Lung microvascular endothelial cell (primary cell): ENCODE data around the gene SREBF2. TPM values are rescaled to one million over a fixed set of nuclear protein-coding genes. Genes with fewer than 3 reads are reported as not detected.

Source experiments
- DNase-seq, 2 donors: peaks; one replicate each; pipeline versions ENCODE4 v3.0.0 to v3.0.0-alpha.2; 2010; ENCODE audit warnings: low read depth in 2 of 2
- total RNA-seq: library from RNA; depleted of rRNA; stranded (reverse); fragments of >200 nt; gene quantifications from 2 replicates; pipeline ENCODE4 v1.2.1, GENCODE V29; 2014

Gene SREBF2
- total RNA-seq, 1 donor from 2014 or later = 47.2 TPM

GRCh38 chr22:41908411-41909309 is 75.8 kb downstream of the SREBF2 start:
- no peak for DNase-seq

GRCh38 chr22:41909310-41910049 is 76.6 kb downstream of the SREBF2 start:
- no peak for DNase-seq

GRCh38 chr22:41910050-41911000 is 77.4 kb downstream of the SREBF2 start:
- DNase-seq = peak; percentile 17 to 21

- DNase-seq = no peak
These were observed 78.2 kb downstream of the SREBF2 start for GRCh38 chr22:41911001-41911611.

- DNase-seq = no peak
These were observed 79.6 kb downstream of the SREBF2 start for GRCh38 chr22:41912338-41913039.

GRCh38 chr22:41913040-41913719 is 80.3 kb downstream of the SREBF2 start:
- DNase-seq = no peak

GRCh38 chr22:41913842-41914534 is 81.1 kb downstream of the SREBF2 start:
- DNase-seq = no peak

GRCh38 chr22:41914611-41915034 is 81.7 kb downstream of the SREBF2 start:
- DNase-seq = no peak

GRCh38 chr22:41915035-41915785 is 82.3 kb downstream of the SREBF2 start, which contains the start of gene SHISA8:
Gene SHISA8 (minus strand): TSS chr22:41915074. CDS start chr22:41914667, 407 bp downstream.
- peak; percentile 29 to 72 for DNase-seq

GRCh38 chr22:41915786-41916493 is 83.0 kb downstream of the SREBF2 start:
- DNase-seq = no peak

GRCh38 chr22:41916745-41917358 is 83.9 kb downstream of the SREBF2 start:
- no peak for DNase-seq

- DNase-seq = no peak
These were observed 84.5 kb downstream of the SREBF2 start for GRCh38 chr22:41917375-41917902.

- DNase-seq = peak in 1 of 2 donors; percentile 71
These were observed 85.2 kb downstream of the SREBF2 start for GRCh38 chr22:41917903-41918791.

- no peak for DNase-seq
These were observed 86.7 kb downstream of the SREBF2 start for GRCh38 chr22:41919357-41920224.
